Suprapubic skin (tissue), 4 donors: ENCODE data around the gene GHRHR.

Source experiments
- CTCF ChIP-seq, 2 donors: fragments of 200-600 bp in 1 of 2; fragments of 450-650 bp in 1 of 2; sonication (generic) in 1 of 2; IDR thresholded peaks; one replicate each; pipeline ENCODE4 v1.5.1; 2016 to 2019; ENCODE audit warnings: antibody characterized with exemption in 2 of 2, mild to moderate bottlenecking in 1 of 2, moderate library complexity in 1 of 2
- EP300 ChIP-seq: sonication (generic); formaldehyde crosslinking; IDR thresholded peaks from one replicate; pipeline ENCODE4 v1.6.1; 2017; ENCODE audit warnings: antibody characterized with exemption
- POLR2A ChIP-seq, 2 donors: fragments of 450-650 bp; IDR thresholded peaks; one replicate each; pipeline ENCODE4 v1.6.1; 2017; ENCODE audit warnings: antibody characterized with exemption in 2 of 2, mild to moderate bottlenecking in 2 of 2, moderate library complexity in 2 of 2
- POLR2AphosphoS5 ChIP-seq, 3 donors: sonication (generic); formaldehyde crosslinking; IDR thresholded peaks; one replicate each; pipeline ENCODE4 v1.6.1; 2017; ENCODE audit warnings: antibody characterized with exemption in 3 of 3

- no peak for TF ChIP-seq CTCF (IDR thresholded peaks at IDR 0.05)
- TF ChIP-seq POLR2AphosphoS5 (IDR thresholded peaks at IDR 0.05), result no peak
- no peak for TF ChIP-seq POLR2A (IDR thresholded peaks at IDR 0.05)
- no peak for TF ChIP-seq EP300
Measured at GRCh38 chr7:31003721-31004120, 40.0 kb downstream of the GHRHR start.
